ENCODE data around the gene MARCHF9. TPM values are rescaled to one million over a fixed set of nuclear protein-coding genes. Genes with fewer than 3 reads are reported as not detected.

Gene MARCHF9
- total RNA-seq, 6 experiments from 2014 or later: 0.94 to 3.2 (median 1.2) TPM

- Mint-ChIP-seq H3K4me1 (ENCODE audit: low read depth) (peaks cover 22% of the 10 kb centered on the region), H3K27ac (peak overlapping the region; percentile 17; the same call in 1 of the 2 replicates), H3K4me3 (no peak overlapping the region), H3K27me3 (ENCODE audit: insufficient read depth) (peaks cover 2% of the 10 kb centered on the region; the same call in 1 of the 2 replicates), H3K9me3 (no peaks in the 10 kb centered on the region), H3K36me3 (ENCODE audit: low read depth) (peaks cover 26% of the 10 kb centered on the region)
- DNase-seq: peak; percentile 20
- TF ChIP-seq, protein P1, sequence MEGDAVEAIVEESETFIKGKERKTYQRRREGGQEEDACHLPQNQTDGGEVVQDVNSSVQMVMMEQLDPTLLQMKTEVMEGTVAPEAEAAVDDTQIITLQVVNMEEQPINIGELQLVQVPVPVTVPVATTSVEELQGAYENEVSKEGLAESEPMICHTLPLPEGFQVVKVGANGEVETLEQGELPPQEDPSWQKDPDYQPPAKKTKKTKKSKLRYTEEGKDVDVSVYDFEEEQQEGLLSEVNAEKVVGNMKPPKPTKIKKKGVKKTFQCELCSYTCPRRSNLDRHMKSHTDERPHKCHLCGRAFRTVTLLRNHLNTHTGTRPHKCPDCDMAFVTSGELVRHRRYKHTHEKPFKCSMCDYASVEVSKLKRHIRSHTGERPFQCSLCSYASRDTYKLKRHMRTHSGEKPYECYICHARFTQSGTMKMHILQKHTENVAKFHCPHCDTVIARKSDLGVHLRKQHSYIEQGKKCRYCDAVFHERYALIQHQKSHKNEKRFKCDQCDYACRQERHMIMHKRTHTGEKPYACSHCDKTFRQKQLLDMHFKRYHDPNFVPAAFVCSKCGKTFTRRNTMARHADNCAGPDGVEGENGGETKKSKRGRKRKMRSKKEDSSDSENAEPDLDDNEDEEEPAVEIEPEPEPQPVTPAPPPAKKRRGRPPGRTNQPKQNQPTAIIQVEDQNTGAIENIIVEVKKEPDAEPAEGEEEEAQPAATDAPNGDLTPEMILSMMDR (IDR thresholded peaks at IDR 0.05): no peak
These were observed 24.8 kb downstream of the MARCHF9 start for GRCh38 chr12:57779736-57780135.

- Mint-ChIP-seq H3K4me1 (ENCODE audit: low read depth) (peaks cover 22% of the 10 kb centered on the region), H3K4me3 (no peak overlapping the region), H3K9me3 (no peaks in the 10 kb centered on the region), H3K36me3 (ENCODE audit: low read depth) (peaks cover 26% of the 10 kb centered on the region), H3K27me3 (ENCODE audit: insufficient read depth) (peaks cover 2% of the 10 kb centered on the region; the same call in 1 of the 2 replicates), H3K27ac (no peak overlapping the region; the same call in 1 of the 2 replicates)
- TF ChIP-seq, protein P1 (IDR thresholded peaks at IDR 0.05): no peak
- no peak for DNase-seq
These were observed 25.5 kb downstream of the MARCHF9 start for GRCh38 chr12:57780284-57780897.

DNA sequence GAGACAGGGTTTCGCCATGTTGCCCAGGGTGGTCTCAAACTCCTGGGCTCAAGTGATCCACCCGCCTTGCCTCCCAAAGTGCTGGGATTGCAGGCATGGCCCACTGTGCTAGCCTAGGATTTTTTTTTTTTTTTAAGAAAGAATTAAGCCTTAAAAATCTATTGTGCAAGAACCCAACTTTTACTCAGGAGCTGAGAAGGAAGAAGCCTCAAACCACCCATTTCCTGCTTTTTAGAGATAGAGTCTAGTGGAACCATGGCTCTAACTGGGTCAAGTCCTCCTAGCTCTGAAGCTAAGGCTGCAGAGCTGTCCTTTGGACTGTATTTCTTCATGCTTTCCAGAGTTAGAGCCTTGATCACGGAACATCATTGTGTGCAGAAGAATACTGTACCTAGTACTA is 26.3 kb downstream of the MARCHF9 start:
- TF ChIP-seq, protein P1 (IDR thresholded peaks at IDR 0.05): no peak

GRCh38 chr12:57781801-57782200 is 26.9 kb downstream of the MARCHF9 start:
- H3K27ac Mint-ChIP-seq: no peak overlapping the region
- H3K27me3 Mint-ChIP-seq (ENCODE audit: insufficient read depth): peaks cover 2% of the 10 kb centered on the region; the same call in 1 of the 2 replicates
- TF ChIP-seq, protein P1 (IDR thresholded peaks at IDR 0.05): no peak
- peaks cover 21% of the 10 kb centered on the region for H3K36me3 Mint-ChIP-seq (ENCODE audit: low read depth)
- peaks cover 22% of the 10 kb centered on the region for H3K4me1 Mint-ChIP-seq (ENCODE audit: low read depth)
- DNase-seq: no peak
- no peak overlapping the region for H3K4me3 Mint-ChIP-seq
- no peaks in the 10 kb centered on the region for H3K9me3 Mint-ChIP-seq

More for the DNA sequence above, 26.3 kb downstream of the MARCHF9 start:
- H3K27me3 Mint-ChIP-seq (ENCODE audit: insufficient read depth): peaks cover 2% of the 10 kb centered on the region; the same call in 1 of the 2 replicates
- no peak overlapping the region for H3K4me3 Mint-ChIP-seq
- H3K27ac Mint-ChIP-seq: no peak overlapping the region
- DNase-seq: no peak
- no peaks in the 10 kb centered on the region for H3K9me3 Mint-ChIP-seq
- peaks cover 18% of the 10 kb centered on the region for H3K36me3 Mint-ChIP-seq (ENCODE audit: low read depth)
- H3K4me1 Mint-ChIP-seq (ENCODE audit: low read depth): peaks cover 22% of the 10 kb centered on the region

DNA sequence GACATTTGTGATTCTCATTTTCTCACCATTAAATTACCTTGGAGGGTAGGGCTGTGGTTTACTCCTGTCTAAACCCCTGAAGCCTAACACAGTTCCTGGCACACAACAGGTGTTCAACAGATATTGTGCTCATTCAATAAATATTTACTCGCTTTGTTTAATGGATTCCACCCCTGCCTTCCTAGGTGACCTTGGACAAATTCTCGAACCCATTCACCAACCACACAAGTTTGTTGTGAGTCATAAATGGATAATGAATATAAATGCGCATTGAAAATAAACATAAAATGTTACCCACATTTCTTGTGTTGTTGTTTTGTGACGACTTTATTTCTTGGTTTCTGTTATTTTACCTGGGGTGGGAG is 27.3 kb downstream of the MARCHF9 start:
- H3K36me3 Mint-ChIP-seq (ENCODE audit: low read depth): peaks cover 23% of the 10 kb centered on the region
- H3K4me1 Mint-ChIP-seq (ENCODE audit: low read depth): peaks cover 22% of the 10 kb centered on the region
- H3K27ac Mint-ChIP-seq: no peak overlapping the region
- H3K27me3 Mint-ChIP-seq (ENCODE audit: insufficient read depth): peaks cover 2% of the 10 kb centered on the region; the same call in 1 of the 2 replicates
- TF ChIP-seq, protein P1 (IDR thresholded peaks at IDR 0.05): no peak
- DNase-seq: no peak
- H3K9me3 Mint-ChIP-seq: no peaks in the 10 kb centered on the region
- H3K4me3 Mint-ChIP-seq: peak overlapping the region; percentile 97
